KMS-11 (cell line): ENCODE measurements around the gene COL26A1.

Source experiments
- H2AFZ ChIP-seq: fragments of 200-600 bp; sonication (generic); 2 replicates; pipeline ENCODE4 v1.6.1; 2016; ENCODE audit warnings: antibody characterized with exemption, mixed run types, low read depth
- H3K27ac ChIP-seq: fragments of 200-600 bp; sonication (generic); 2 replicates; pipeline ENCODE4 v1.6.1; 2016; ENCODE audit warnings: mild to moderate bottlenecking, mixed run types
- H3K27me3 ChIP-seq: fragments of 200-600 bp; sonication (generic); 2 replicates; pipeline ENCODE4 v1.6.1; 2017; ENCODE audit warnings: mild to moderate bottlenecking, low read depth, mixed run types, moderate library complexity; ENCODE audit not compliant: insufficient read depth
- H3K36me3 ChIP-seq: fragments of 200-600 bp; sonication (generic); 2 replicates; pipeline ENCODE4 v1.6.1; 2017; ENCODE audit warnings: mild to moderate bottlenecking, mixed run types; ENCODE audit not compliant: insufficient read depth
- H3K4me1 ChIP-seq: fragments of 200-600 bp; sonication (generic); 2 replicates; pipeline ENCODE4 v1.6.1; 2016; ENCODE audit warnings: mild to moderate bottlenecking, low read depth, mixed run types; ENCODE audit not compliant: poor library complexity, severe bottlenecking
- H3K4me2 ChIP-seq: fragments of 200-600 bp; sonication (generic); 2 replicates; pipeline ENCODE4 v1.7.0; 2016; ENCODE audit warnings: mild to moderate bottlenecking, mixed run types
- H3K4me3 ChIP-seq: fragments of 200-600 bp; sonication (generic); IDR thresholded peaks from 2 replicates; pipeline ENCODE4 v1.6.1; 2017; ENCODE audit warnings: low read depth, low read length, mixed read lengths; ENCODE audit not compliant: insufficient read depth
- H3K79me2 ChIP-seq: fragments of 200-600 bp; sonication (generic); 2 replicates; pipeline ENCODE4 v1.6.1; 2016; ENCODE audit warnings: low read depth, mixed run types; ENCODE audit not compliant: insufficient read depth
- H3K9ac ChIP-seq: fragments of 200-600 bp; sonication (generic); 2 replicates; pipeline ENCODE4 v1.6.1; 2016; ENCODE audit warnings: mild to moderate bottlenecking, mixed run types
- H4K20me1 ChIP-seq: fragments of 200-600 bp; sonication (generic); 2 replicates; pipeline ENCODE4 v1.6.1; 2016; ENCODE audit warnings: mild to moderate bottlenecking, mixed run types; ENCODE audit not compliant: insufficient read depth
- CTCF ChIP-seq: fragments of 200-600 bp; sonication (generic); conservative IDR thresholded peaks from 2 replicates; pipeline ENCODE4 v1.6.1; 2017; ENCODE audit warnings: low read depth, mild to moderate bottlenecking, antibody characterized with exemption, low read length, moderate library complexity, mixed read lengths

COL26A1 gene

GRCh38 chr7:101591504-101591903 is 228.8 kb downstream of the COL26A1 start:
- no peaks in the 10 kb centered on the region for H4K20me1 ChIP-seq
- no peak overlapping the region for H2AFZ ChIP-seq
- no peaks in the 10 kb centered on the region for H3K36me3 ChIP-seq
- no peaks in the 10 kb centered on the region for H3K4me1 ChIP-seq
- no peak overlapping the region for H3K4me2 ChIP-seq
- no peak overlapping the region for H3K9ac ChIP-seq
- no peak overlapping the region for H3K4me3 ChIP-seq
- TF ChIP-seq CTCF: no peak
- no peaks in the 10 kb centered on the region; the same call in 1 of the 2 replicates for H3K27me3 ChIP-seq
- no peak overlapping the region for H3K27ac ChIP-seq
- H3K79me2 ChIP-seq: no peaks in the 10 kb centered on the region

DNA sequence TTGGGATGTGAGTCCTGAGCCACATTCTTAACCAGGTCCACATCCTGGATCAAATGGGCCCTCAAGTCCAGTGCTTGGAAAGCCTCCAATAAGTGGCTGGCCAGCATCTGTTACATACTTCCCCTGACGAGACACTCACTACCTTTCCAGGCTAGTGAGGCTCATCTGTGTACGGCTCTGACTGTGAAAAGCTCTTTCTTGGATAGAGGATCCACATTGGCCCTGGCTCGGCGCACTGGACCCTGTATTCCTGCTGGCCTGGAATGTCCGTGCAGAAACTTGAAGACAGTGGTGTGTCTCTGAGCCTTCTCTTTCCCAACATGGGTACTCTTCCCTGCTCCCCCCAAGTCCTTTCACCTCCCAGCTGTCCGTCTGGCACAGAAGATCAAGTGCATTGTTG is 230.9 kb downstream of the COL26A1 start:
- Histone ChIP-seq H3K4me2 (no peak overlapping the region), H3K27ac (no peak overlapping the region), H3K4me3 (no peak overlapping the region), H2AFZ (no peak overlapping the region), H3K4me1 (no peaks in the 10 kb centered on the region), H3K9ac (no peak overlapping the region), H3K79me2 (no peaks in the 10 kb centered on the region), H4K20me1 (no peaks in the 10 kb centered on the region), H3K27me3 (no peaks in the 10 kb centered on the region; the same call in 1 of the 2 replicates), H3K36me3 (no peaks in the 10 kb centered on the region)
- TF ChIP-seq CTCF: no peak

- Histone ChIP-seq H3K79me2 (no peaks in the 10 kb centered on the region), H3K4me2 (no peak overlapping the region), H2AFZ (no peak overlapping the region), H3K9ac (no peak overlapping the region), H3K4me3 (no peak overlapping the region), H3K4me1 (no peaks in the 10 kb centered on the region), H3K36me3 (no peaks in the 10 kb centered on the region), H3K27me3 (no peaks in the 10 kb centered on the region; the same call in 1 of the 2 replicates), H4K20me1 (no peaks in the 10 kb centered on the region), H3K27ac (no peak overlapping the region)
- no peak for TF ChIP-seq CTCF
These were observed 232.1 kb downstream of the COL26A1 start for GRCh38 chr7:101594790-101595189.

GRCh38 chr7:101595246-101595645 is 232.6 kb downstream of the COL26A1 start:
- no peaks in the 10 kb centered on the region for H3K79me2 ChIP-seq
- H2AFZ ChIP-seq: no peak overlapping the region
- no peaks in the 10 kb centered on the region for H3K36me3 ChIP-seq
- H3K27ac ChIP-seq: no peak overlapping the region
- TF ChIP-seq CTCF: no peak
- no peak overlapping the region for H3K4me3 ChIP-seq
- H4K20me1 ChIP-seq: no peaks in the 10 kb centered on the region
- no peaks in the 10 kb centered on the region; the same call in 1 of the 2 replicates for H3K27me3 ChIP-seq
- H3K4me2 ChIP-seq: no peak overlapping the region
- H3K9ac ChIP-seq: no peak overlapping the region
- no peaks in the 10 kb centered on the region for H3K4me1 ChIP-seq
